Breast epithelium (tissue), 4 donors: ENCODE measurements around the gene MAP4K4. TPM values are rescaled to one million over a fixed set of nuclear protein-coding genes. Genes with fewer than 3 reads are reported as not detected.

Experiments used
- DNase-seq, 2 donors: peaks; one replicate each; pipeline ENCODE4 v3.0.0-alpha.2; 2019; ENCODE audit warnings: low spot score in 2 of 2
- H3K27ac ChIP-seq, 2 donors: fragments of 200-600 bp; sonication (generic) in 1 of 2; one replicate each; pipeline ENCODE4 v1.5.1; 2016 to 2019; ENCODE audit warnings: mild to moderate bottlenecking in 1 of 2
- H3K27me3 ChIP-seq, 2 donors: fragments of 200-600 bp; sonication (generic) in 1 of 2; one replicate each; pipeline versions ENCODE4 v1.5.1 to v1.6.0; 2017 to 2019; ENCODE audit warnings: control low read depth in 1 of 2, mild to moderate bottlenecking in 1 of 2
- H3K36me3 ChIP-seq: fragments of 200-600 bp; one replicate; pipeline ENCODE4 v1.5.1; 2019
- H3K4me1 ChIP-seq, 2 donors: fragments of 200-600 bp; sonication (generic); one replicate each; pipeline ENCODE4 v1.5.1; 2016 to 2019; ENCODE audit warnings: control low read depth in 1 of 2
- H3K4me3 ChIP-seq, 3 donors: fragments of 200-600 bp; sonication (generic); 1 replicate in 2 of 3; 2 replicates in 1 of 3; pipeline ENCODE4 v1.5.1; 2016 to 2019; ENCODE audit warnings: mild to moderate bottlenecking in 3 of 3, moderate library complexity in 2 of 3
- H3K9me3 ChIP-seq, 2 donors: fragments of 200-600 bp; sonication (generic) in 1 of 2; one replicate each; pipeline ENCODE4 v1.5.1; 2016 to 2019; ENCODE audit warnings: control low read depth in 1 of 2
- CTCF ChIP-seq, 3 donors: fragments of 450-650 bp; IDR thresholded peaks; one replicate each; pipeline ENCODE4 v1.5.1; 2016 to 2017; ENCODE audit warnings: antibody characterized with exemption in 3 of 3, mild to moderate bottlenecking in 3 of 3, moderate library complexity in 3 of 3
- POLR2A ChIP-seq: fragments of 450-650 bp; IDR thresholded peaks from one replicate; pipeline ENCODE4 v1.6.1; 2016; ENCODE audit warnings: antibody characterized with exemption, mild to moderate bottlenecking, moderate library complexity
- POLR2AphosphoS5 ChIP-seq, 3 donors: sonication (generic); formaldehyde crosslinking; IDR thresholded peaks; one replicate each; pipeline ENCODE4 v1.6.1; 2017; ENCODE audit warnings: antibody characterized with exemption in 3 of 3
- intact Hi-C: fragments of 100-400 bp; cut with DNase I; formaldehyde crosslinking; loops from one replicate; pipeline ENCODE4 v1.15.1; 2023; ENCODE audit warnings: low total_unique reads
- total RNA-seq, 3 donors: library from RNA; depleted of rRNA; stranded (reverse); fragments of >200 nt; gene quantifications; one replicate each; pipeline ENCODE4 v1.1.0, GENCODE V29; 2016

Gene MAP4K4
- total RNA-seq, 3 donors from 2014 or later, result 62.1 to 89.1 (median 74.7) TPM

GRCh38 chr2:101895819-101896322, 198.4 kb downstream of the MAP4K4 start:
- Histone ChIP-seq H3K36me3 (no peaks in the 10 kb centered on the region), H3K27ac (no peak overlapping the region), H3K9me3 (no peaks in the 10 kb centered on the region), H3K4me3 (no peak overlapping the region), H3K4me1 (no peaks in the 10 kb centered on the region), H3K27me3 (no peaks in the 10 kb centered on the region)
- no peak for DNase-seq
- TF ChIP-seq POLR2AphosphoS5 (IDR thresholded peaks at IDR 0.05) (no peak), CTCF (IDR thresholded peaks at IDR 0.05) (no peak), POLR2A (no peak)
- intact Hi-C loops, result no loop called here

- no peak overlapping the region for H3K4me3 ChIP-seq
- no peaks in the 10 kb centered on the region for H3K27me3 ChIP-seq
- DNase-seq, result no peak
- H3K9me3 ChIP-seq, result peaks cover 5 to 7% of the 10 kb centered on the region in 2 donors
- H3K27ac ChIP-seq, result no peak overlapping the region
- no peaks in the 10 kb centered on the region for H3K36me3 ChIP-seq
- H3K4me1 ChIP-seq, result no peaks in the 10 kb centered on the region
- TF ChIP-seq POLR2AphosphoS5 (IDR thresholded peaks at IDR 0.05), result no peak
- no peak for TF ChIP-seq CTCF (IDR thresholded peaks at IDR 0.05)
- TF ChIP-seq POLR2A, result no peak
- intact Hi-C loops, result no loop called here
Observed at GRCh38 chr2:101897301-101897700, 199.8 kb downstream of the MAP4K4 start.

GRCh38 chr2:101899265-101899664, 201.8 kb downstream of the MAP4K4 start:
- intact Hi-C loops, result no loop called here
- no peaks in the 10 kb centered on the region for H3K36me3 ChIP-seq
- H3K9me3 ChIP-seq, result peaks cover 6 to 7% of the 10 kb centered on the region in 2 donors
- no peak overlapping the region for H3K27ac ChIP-seq
- no peaks in the 10 kb centered on the region for H3K27me3 ChIP-seq
- no peak overlapping the region for H3K4me3 ChIP-seq
- TF ChIP-seq POLR2A, result no peak
- TF ChIP-seq POLR2AphosphoS5 (IDR thresholded peaks at IDR 0.05), result no peak
- TF ChIP-seq CTCF (IDR thresholded peaks at IDR 0.05), result no peak
- DNase-seq, result no peak
- no peaks in the 10 kb centered on the region for H3K4me1 ChIP-seq

GRCh38 chr2:101899871-101900270, 202.4 kb downstream of the MAP4K4 start:
- H3K36me3 ChIP-seq, result no peaks in the 10 kb centered on the region
- H3K9me3 ChIP-seq, result peaks cover 6 to 7% of the 10 kb centered on the region in 2 donors
- intact Hi-C loops, result no loop called here
- TF ChIP-seq POLR2AphosphoS5 (IDR thresholded peaks at IDR 0.05) (no peak), POLR2A (no peak), CTCF (IDR thresholded peaks at IDR 0.05) (no peak)
- no peak overlapping the region for H3K27ac ChIP-seq
- H3K4me1 ChIP-seq, result no peaks in the 10 kb centered on the region
- H3K27me3 ChIP-seq, result no peaks in the 10 kb centered on the region
- H3K4me3 ChIP-seq, result no peak overlapping the region
- DNase-seq, result no peak

- Histone ChIP-seq H3K4me1 (no peaks in the 10 kb centered on the region), H3K4me3 (no peak overlapping the region), H3K27ac (no peak overlapping the region), H3K36me3 (no peaks in the 10 kb centered on the region), H3K9me3 (peaks cover 7% of the 10 kb centered on the region in 2 donors), H3K27me3 (no peaks in the 10 kb centered on the region)
- intact Hi-C loops, result no loop called here
- no peak for TF ChIP-seq POLR2AphosphoS5 (IDR thresholded peaks at IDR 0.05)
- TF ChIP-seq CTCF (IDR thresholded peaks at IDR 0.05), result no peak
- no peak for TF ChIP-seq POLR2A
- DNase-seq, result no peak
Observed at GRCh38 chr2:101900375-101900774, 202.9 kb downstream of the MAP4K4 start.
